Parathyroid adenoma (tissue), 2 donors: ENCODE data around the gene SLC24A3.

ENCODE experiments used
- H2AFZ ChIP-seq: fragments of 300-600 bp; sonication (generic); one replicate; pipeline ENCODE4 v1.7.0; 2017; ENCODE audit warnings: antibody characterized with exemption, mild to moderate bottlenecking
- H3K27ac ChIP-seq: fragments of 300-600 bp; sonication (generic); one replicate; pipeline ENCODE4 v1.7.0; 2017
- H3K27me3 ChIP-seq: fragments of 300-600 bp; sonication (generic); one replicate; pipeline ENCODE4 v1.7.0; 2017; ENCODE audit warnings: low read length; ENCODE audit not compliant: control insufficient read depth, insufficient read depth
- H3K36me3 ChIP-seq: fragments of 300-600 bp; sonication (generic); one replicate; pipeline ENCODE4 v1.7.0; 2017; ENCODE audit warnings: low read length; ENCODE audit not compliant: control insufficient read depth, insufficient read depth
- H3K4me1 ChIP-seq: fragments of 300-600 bp; sonication (generic); one replicate; pipeline ENCODE4 v1.7.0; 2017; ENCODE audit warnings: control low read depth
- H3K4me2 ChIP-seq: fragments of 300-600 bp; sonication (generic); one replicate; pipeline ENCODE4 v1.7.0; 2017; ENCODE audit warnings: low read length
- H3K4me3 ChIP-seq: fragments of 300-600 bp; sonication (generic); one replicate; pipeline ENCODE4 v1.7.0; 2017; ENCODE audit warnings: low read depth, low read length
- H3K79me2 ChIP-seq: fragments of 300-600 bp; sonication (generic); one replicate; pipeline ENCODE4 v1.7.0; 2017; ENCODE audit warnings: control low read depth
- H3K9ac ChIP-seq: fragments of 300-600 bp; sonication (generic); one replicate; pipeline ENCODE4 v1.7.0; 2017; ENCODE audit warnings: mild to moderate bottlenecking
- H3K9me3 ChIP-seq: fragments of 300-600 bp; sonication (generic); one replicate; pipeline ENCODE4 v1.7.0; 2017; ENCODE audit warnings: low read length; ENCODE audit not compliant: control insufficient read depth
- TF ChIP-seq, protein P1 (sequence below): fragments of 300-600 bp; sonication (generic); IDR thresholded peaks from one replicate; pipeline ENCODE4 v1.7.0; 2017; ENCODE audit warnings: antibody characterized with exemption, mild to moderate bottlenecking
- donor health status: primary hyperparathyroidism.

The SLC24A3 gene

DNA sequence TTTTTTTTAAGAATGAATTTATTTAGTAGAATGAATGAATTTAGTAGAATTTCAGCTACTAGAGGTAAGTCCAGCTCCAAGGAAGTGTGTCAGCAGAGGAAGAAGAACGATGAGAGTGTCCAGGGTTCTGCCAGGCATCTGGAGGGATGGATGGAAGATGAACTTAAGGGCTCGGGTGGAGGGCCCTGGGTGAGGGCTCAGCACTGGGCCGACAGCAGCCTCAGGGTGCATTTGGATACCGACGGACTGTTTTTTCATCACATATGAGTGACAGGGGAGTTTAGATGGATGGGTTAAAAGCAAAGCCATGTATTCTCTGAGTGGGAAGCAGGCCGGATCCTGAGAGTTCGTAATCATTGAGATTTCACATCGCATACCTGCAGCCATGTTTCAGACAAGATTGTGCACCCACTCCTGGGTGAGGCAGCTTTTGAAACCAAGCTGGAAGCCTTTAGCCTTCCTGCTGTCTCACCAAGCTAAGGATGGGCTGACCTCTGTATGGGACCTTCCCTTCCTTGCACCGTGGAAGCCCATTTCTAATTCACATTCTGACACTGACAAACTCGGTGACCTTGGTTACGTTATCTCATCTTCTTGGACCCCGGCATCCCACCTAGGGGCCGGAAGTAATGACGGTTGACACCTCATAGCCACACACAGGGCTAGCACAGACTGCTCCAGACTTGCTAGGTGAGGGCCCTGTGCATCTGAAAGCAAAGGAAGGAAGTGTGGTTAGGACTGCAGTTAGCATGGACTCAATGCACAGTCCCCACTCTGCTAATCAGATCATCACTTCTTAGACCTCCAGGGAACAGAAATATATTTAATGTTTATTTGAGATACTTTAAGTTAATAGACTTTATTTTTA, 228.5 kb downstream of the SLC24A3 start:
- Histone ChIP-seq H3K4me1 (no peaks in the 10 kb centered on the region), H3K4me2 (no peak overlapping the region), H3K79me2 (no peaks in the 10 kb centered on the region), H3K27me3 (no peaks in the 10 kb centered on the region), H3K4me3 (no peak overlapping the region), H2AFZ (no peak overlapping the region), H3K9me3 (no peaks in the 10 kb centered on the region), H3K9ac (no peak overlapping the region), H3K36me3 (no peaks in the 10 kb centered on the region), H3K27ac (no peak overlapping the region)
- TF ChIP-seq, protein P1, sequence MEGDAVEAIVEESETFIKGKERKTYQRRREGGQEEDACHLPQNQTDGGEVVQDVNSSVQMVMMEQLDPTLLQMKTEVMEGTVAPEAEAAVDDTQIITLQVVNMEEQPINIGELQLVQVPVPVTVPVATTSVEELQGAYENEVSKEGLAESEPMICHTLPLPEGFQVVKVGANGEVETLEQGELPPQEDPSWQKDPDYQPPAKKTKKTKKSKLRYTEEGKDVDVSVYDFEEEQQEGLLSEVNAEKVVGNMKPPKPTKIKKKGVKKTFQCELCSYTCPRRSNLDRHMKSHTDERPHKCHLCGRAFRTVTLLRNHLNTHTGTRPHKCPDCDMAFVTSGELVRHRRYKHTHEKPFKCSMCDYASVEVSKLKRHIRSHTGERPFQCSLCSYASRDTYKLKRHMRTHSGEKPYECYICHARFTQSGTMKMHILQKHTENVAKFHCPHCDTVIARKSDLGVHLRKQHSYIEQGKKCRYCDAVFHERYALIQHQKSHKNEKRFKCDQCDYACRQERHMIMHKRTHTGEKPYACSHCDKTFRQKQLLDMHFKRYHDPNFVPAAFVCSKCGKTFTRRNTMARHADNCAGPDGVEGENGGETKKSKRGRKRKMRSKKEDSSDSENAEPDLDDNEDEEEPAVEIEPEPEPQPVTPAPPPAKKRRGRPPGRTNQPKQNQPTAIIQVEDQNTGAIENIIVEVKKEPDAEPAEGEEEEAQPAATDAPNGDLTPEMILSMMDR = no peak

DNA sequence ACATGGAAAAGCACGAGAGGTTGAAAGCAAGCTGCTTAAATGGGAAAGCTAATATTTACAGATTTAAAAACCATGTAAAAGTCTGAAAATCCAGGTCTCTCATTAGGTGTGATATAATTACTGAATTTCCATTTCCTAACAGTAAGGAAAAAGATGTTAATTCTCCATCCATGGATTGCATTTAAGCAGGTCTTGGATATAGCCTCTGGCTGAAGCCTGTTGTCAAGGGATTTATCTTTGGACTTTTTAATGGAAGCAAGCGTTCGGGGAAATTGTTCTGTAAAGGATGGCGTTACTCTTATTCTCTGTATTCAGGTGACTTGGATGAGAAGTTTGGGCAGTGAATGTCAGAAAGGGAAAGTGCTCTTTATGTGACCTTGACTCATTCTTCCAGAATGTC, 233.8 kb downstream of the SLC24A3 start:
- Histone ChIP-seq H3K4me2 (no peak overlapping the region), H3K27me3 (no peaks in the 10 kb centered on the region), H3K79me2 (no peaks in the 10 kb centered on the region), H3K4me3 (no peak overlapping the region), H3K36me3 (no peaks in the 10 kb centered on the region), H3K9ac (no peak overlapping the region), H2AFZ (no peak overlapping the region), H3K27ac (no peak overlapping the region), H3K4me1 (no peaks in the 10 kb centered on the region), H3K9me3 (no peaks in the 10 kb centered on the region)
- TF ChIP-seq, protein P1 = no peak

DNA sequence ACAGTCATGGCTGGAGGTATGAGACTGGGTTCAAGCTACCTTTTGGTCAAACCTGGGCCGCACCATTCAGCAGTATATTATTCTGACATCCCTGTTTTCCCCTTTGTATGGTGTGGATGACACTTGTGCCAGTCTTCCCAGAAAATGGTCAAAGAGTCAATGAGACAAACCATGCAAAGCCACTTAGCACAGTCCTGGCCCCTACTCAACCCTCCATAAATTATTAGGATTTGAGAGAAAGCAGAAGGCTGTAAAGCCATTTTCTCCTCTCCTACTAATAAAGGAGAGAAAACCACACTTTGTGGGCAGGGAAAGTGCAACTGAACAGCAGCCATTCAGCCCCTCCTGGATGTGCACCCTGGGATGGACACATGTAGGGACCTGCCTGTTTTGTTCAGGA, 236.2 kb downstream of the SLC24A3 start:
- H3K27ac ChIP-seq = no peak overlapping the region
- H3K9ac ChIP-seq = no peak overlapping the region
- TF ChIP-seq, protein P1 = no peak
- no peak overlapping the region for H2AFZ ChIP-seq
- H3K27me3 ChIP-seq = no peaks in the 10 kb centered on the region
- H3K79me2 ChIP-seq = no peaks in the 10 kb centered on the region
- H3K9me3 ChIP-seq = no peaks in the 10 kb centered on the region
- H3K4me1 ChIP-seq = peaks cover 2% of the 10 kb centered on the region
- no peak overlapping the region for H3K4me2 ChIP-seq
- no peak overlapping the region for H3K4me3 ChIP-seq
- H3K36me3 ChIP-seq = no peaks in the 10 kb centered on the region

DNA sequence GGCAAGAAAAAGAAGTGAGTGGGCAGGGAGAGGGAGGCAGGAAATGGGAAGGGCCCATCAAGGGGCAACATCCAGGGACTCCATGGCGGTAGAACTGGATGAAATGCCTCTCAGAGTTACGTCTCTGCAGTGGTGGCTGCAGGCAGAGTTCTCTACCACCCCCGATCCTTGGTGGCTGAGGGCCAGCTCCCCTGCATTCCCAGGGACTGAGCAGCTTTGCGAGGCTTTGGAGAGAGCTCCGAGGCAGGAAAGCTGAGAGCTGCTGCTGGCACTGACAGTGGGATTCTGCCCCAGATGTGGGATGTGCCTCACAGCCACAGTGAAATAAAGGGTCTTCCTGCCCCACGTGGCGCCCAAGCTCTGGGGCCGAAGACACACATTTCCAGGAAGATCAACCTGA, 236.6 kb downstream of the SLC24A3 start:
- Histone ChIP-seq H3K79me2 (no peaks in the 10 kb centered on the region), H3K4me1 (peaks cover 5% of the 10 kb centered on the region), H3K27ac (no peak overlapping the region), H3K27me3 (no peaks in the 10 kb centered on the region), H3K4me2 (no peak overlapping the region), H3K9ac (no peak overlapping the region), H3K4me3 (no peak overlapping the region), H2AFZ (no peak overlapping the region), H3K9me3 (no peaks in the 10 kb centered on the region), H3K36me3 (no peaks in the 10 kb centered on the region)
- TF ChIP-seq, protein P1 = no peak
